ENCODE data around the gene SULT4A1.

GRCh38 chr22:43820651-43821305 lies 41.5 kb downstream of the SULT4A1 start:
- TF ChIP-seq CTCF (IDR thresholded peaks at IDR 0.05 in 8 of 11, conservative IDR thresholded peaks at IDR 0.05 in 3 of 11) = no peak
- TF ChIP-seq POLR2AphosphoS5 (IDR thresholded peaks at IDR 0.05) = no peak
- TF ChIP-seq POLR2A (IDR thresholded peaks at IDR 0.05) = no peak

Data from spleen (tissue), 7 donors.